BLaER1 treated with 17β-estradiol and CSF1 and Interleukin-3, amounts not matched to agents 10 nM and 100 nM (cell line): ENCODE results near the gene MATK.
"Not testable (repeated sequence)": the region's sequence is repeated elsewhere in the genome, so short reads cannot be mapped to it uniquely, and the experiment has no call there.

Experiments
- H3K27ac ChIP-seq, 11 experiments: shearing (Covaris generic); formaldehyde crosslinking; 2 replicates each; pipeline ENCODE4 v1.8.1; 2022
- H3K27me3 ChIP-seq, 11 experiments: shearing (Covaris generic); formaldehyde crosslinking; 2 replicates each; pipeline ENCODE4 v1.8.1; 2022
- H3K36me3 ChIP-seq, 11 experiments: shearing (Covaris generic); formaldehyde crosslinking; 2 replicates each; pipeline ENCODE4 v1.8.1; 2022
- H3K4me1 ChIP-seq, 10 experiments: shearing (Covaris generic); formaldehyde crosslinking; 2 replicates each; pipeline ENCODE4 v1.8.1; 2022
- H3K4me2 ChIP-seq, 11 experiments: shearing (Covaris generic); formaldehyde crosslinking; 2 replicates each; pipeline ENCODE4 v1.8.1; 2022
- H3K4me3 ChIP-seq, 10 experiments: shearing (Covaris generic); formaldehyde crosslinking; 2 replicates each; pipeline ENCODE4 v1.8.1; 2022
- H3K9ac ChIP-seq, 11 experiments: shearing (Covaris generic); formaldehyde crosslinking; 2 replicates each; pipeline ENCODE4 v1.8.1; 2022
- H3K9me3 ChIP-seq, 11 experiments: shearing (Covaris generic); formaldehyde crosslinking; replicated peaks in 1 of 11; 2 replicates each; pipeline ENCODE4 v1.8.1; 2022
- H4K20me1 ChIP-seq, 11 experiments: shearing (Covaris generic); formaldehyde crosslinking; 2 replicates each; pipeline ENCODE4 v1.8.1; 2022
- Cebpa-rat ChIP-seq, 11 experiments: shearing (Covaris generic); IDR thresholded peaks; 2 replicates each; pipeline ENCODE4 v1.8.1; 2022

MATK gene

GRCh38 chr19:3767050-3767449 is 19.1 kb downstream of the MATK start:
- Histone ChIP-seq H3K27ac (peak overlapping the region in 5 of 11 experiments; percentile 39 to 72 (median 62); a peak in 9 of 22 replicates), H3K36me3 (peaks cover 21 to 52% (median 44%) of the 10 kb centered on the region in 11 experiments), H4K20me1 (peaks cover 0 to 28% (median 0%) of the 10 kb centered on the region in 11 experiments; a peak in 2 of 22 replicates), H3K27me3 (no peaks in the 10 kb centered on the region), H3K9me3 (no peaks in the 10 kb centered on the region), H3K4me2 (peak overlapping the region in 3 of 11 experiments; percentile 39 to 54 (median 40); a peak in 4 of 22 replicates), H3K4me1 (peaks cover 8 to 51% (median 23%) of the 10 kb centered on the region in 10 experiments), H3K4me3 (no peak overlapping the region), H3K9ac (peak overlapping the region in 2 of 11 experiments; percentile 28 to 36; a peak in 3 of 22 replicates)
- TF ChIP-seq Cebpa-rat (IDR thresholded peaks at IDR 0.05) = no peak

GRCh38 chr19:3766520-3766919 is 19.7 kb downstream of the MATK start:
- H3K9me3 ChIP-seq = no peaks in the 10 kb centered on the region
- peaks cover 0 to 28% (median 0%) of the 10 kb centered on the region in 11 experiments; a peak in 2 of 22 replicates for H4K20me1 ChIP-seq

GRCh38 chr19:3765757-3766156 is 20.4 kb downstream of the MATK start:
- peak overlapping the region in 1 of 11 experiments; percentile 72; a peak in 1 of 22 replicates for H3K27ac ChIP-seq
- H3K4me1 ChIP-seq = peaks cover 16 to 58% (median 30%) of the 10 kb centered on the region in 10 experiments
- peaks cover 0 to 28% (median 0%) of the 10 kb centered on the region in 11 experiments; a peak in 2 of 22 replicates for H4K20me1 ChIP-seq
- not testable (repeated sequence) for H3K9me3 ChIP-seq, H3K27me3 ChIP-seq, H3K4me2 ChIP-seq, H3K9ac ChIP-seq, H3K4me3 ChIP-seq
- peaks cover 21 to 52% (median 44%) of the 10 kb centered on the region in 11 experiments for H3K36me3 ChIP-seq

More at GRCh38 chr19:3766520-3766919, 19.7 kb downstream of the MATK start:
- H3K36me3 ChIP-seq = peaks cover 21 to 52% (median 44%) of the 10 kb centered on the region in 11 experiments
- peaks cover 12 to 55% (median 27%) of the 10 kb centered on the region in 10 experiments for H3K4me1 ChIP-seq
- peak overlapping the region in 4 of 11 experiments; percentile 15 to 36 (median 31); a peak in 5 of 22 replicates for H3K9ac ChIP-seq
- H3K4me2 ChIP-seq = peak overlapping the region in 4 of 11 experiments; percentile 29 to 54 (median 40); a peak in 7 of 22 replicates
- H3K4me3 ChIP-seq = no peak overlapping the region
- no peak for TF ChIP-seq Cebpa-rat (IDR thresholded peaks at IDR 0.05)
- H3K27ac ChIP-seq = peak overlapping the region in 7 of 11 experiments; percentile 15 to 72 (median 51); a peak in 13 of 22 replicates
- H3K27me3 ChIP-seq = no peaks in the 10 kb centered on the region

GRCh38 chr19:3765121-3765520 is 21.1 kb downstream of the MATK start:
- Histone ChIP-seq H3K4me1 (peaks cover 23 to 65% (median 36%) of the 10 kb centered on the region in 10 experiments), H3K4me2 (peak overlapping the region in 2 of 11 experiments; percentile 5 to 35; a peak in 2 of 22 replicates), H3K9me3 (no peaks in the 10 kb centered on the region), H3K27ac (peak overlapping the region in 5 of 11 experiments; percentile 2 to 38 (median 15); a peak in 5 of 22 replicates), H3K9ac (peak overlapping the region in 1 of 11 experiments; percentile 1; a peak in 1 of 22 replicates), H3K36me3 (peaks cover 22 to 54% (median 46%) of the 10 kb centered on the region in 11 experiments), H4K20me1 (peaks cover 0 to 22% (median 0%) of the 10 kb centered on the region in 11 experiments; a peak in 2 of 22 replicates), H3K4me3 (no peak overlapping the region), H3K27me3 (no peaks in the 10 kb centered on the region)
- TF ChIP-seq Cebpa-rat (IDR thresholded peaks at IDR 0.05) = no peak

GRCh38 chr19:3762501-3763459 is 23.4 kb downstream of the MATK start, which contains the start of gene MRPL54:
MRPL54 (plus strand) TSS chr19:3762682; CDS start chr19:3762701, 19 bp downstream.
- Histone ChIP-seq H3K4me1 (peaks cover 36 to 82% (median 57%) of the 10 kb centered on the region in 10 experiments), H3K9ac (peak within 1 kb of the TSS; percentile 89 to 97 (median 94)), H3K4me2 (peak within 1 kb of the TSS; percentile 78 to 97 (median 88)), H3K4me3 (peak within 1 kb of the TSS; percentile 75 to 89 (median 84)), H3K27me3 (no peaks in the 10 kb centered on the region), H3K36me3 (peaks cover 42 to 54% (median 52%) of the 10 kb centered on the region in 11 experiments), H3K27ac (peak within 1 kb of the TSS; percentile 88 to 99 (median 94)), H3K9me3 (no peaks in the 10 kb centered on the region), H4K20me1 (peaks cover 0 to 17% (median 0%) of the 10 kb centered on the region in 11 experiments; a peak in 2 of 22 replicates)
- peak in 9 of 11 experiments; percentile 46 to 90 (median 75); a peak in 12 of 22 replicates for TF ChIP-seq Cebpa-rat (IDR thresholded peaks at IDR 0.05)

GRCh38 chr19:3762130-3762473 is 24.1 kb downstream of the MATK start:
- Histone ChIP-seq H3K27ac (peak overlapping the region; percentile 87 to 99 (median 94)), H3K36me3 (peaks cover 42 to 54% (median 52%) of the 10 kb centered on the region in 11 experiments), H3K9me3 (no peaks in the 10 kb centered on the region), H3K4me1 (peaks cover 36 to 81% (median 59%) of the 10 kb centered on the region in 10 experiments), H3K9ac (peak overlapping the region; percentile 89 to 97 (median 94); a peak in 21 of 22 replicates), H3K4me2 (peak overlapping the region; percentile 68 to 97 (median 88)), H3K4me3 (peak overlapping the region; percentile 55 to 89 (median 82); a peak in 18 of 20 replicates), H4K20me1 (peaks cover 0 to 24% (median 0%) of the 10 kb centered on the region in 11 experiments; a peak in 3 of 22 replicates), H3K27me3 (no peaks in the 10 kb centered on the region)
- no peak for TF ChIP-seq Cebpa-rat (IDR thresholded peaks at IDR 0.05)

GRCh38 chr19:3761382-3762129 is 24.6 kb downstream of the MATK start, which contains the start of gene APBA3:
APBA3 (minus strand) TSS chr19:3761692; CDS start chr19:3760264, 1,428 bp downstream.
- Histone ChIP-seq H3K9ac (peak within 1 kb of the TSS; percentile 89 to 97 (median 94)), H3K27me3 (no peaks in the 10 kb centered on the region), H3K36me3 (peaks cover 40 to 53% (median 49%) of the 10 kb centered on the region in 11 experiments), H3K27ac (peak within 1 kb of the TSS; percentile 88 to 99 (median 94)), H4K20me1 (peaks cover 0 to 26% (median 0%) of the 10 kb centered on the region in 11 experiments; a peak in 4 of 22 replicates), H3K9me3 (no peaks in the 10 kb centered on the region), H3K4me2 (peak within 1 kb of the TSS; percentile 68 to 97 (median 89)), H3K4me3 (peak within 1 kb of the TSS; percentile 75 to 89 (median 84)), H3K4me1 (peaks cover 36 to 80% (median 59%) of the 10 kb centered on the region in 10 experiments)
- TF ChIP-seq Cebpa-rat (IDR thresholded peaks at IDR 0.05) = no peak
